SK-N-MC (cell line): Measurements from ENCODE around the gene BTRC.
A peak's percentile ranks its signal among the peaks of the same experiment; 100 is the strongest.
"Not testable (repeated sequence)": the region's sequence is repeated elsewhere in the genome, so short reads cannot be mapped to it uniquely, and the experiment has no call there.

Experiments used
- DNase-seq: peaks from one replicate; pipeline ENCODE4 v3.0.0-alpha.2; 2011; ENCODE audit warnings: low read depth, low spot score
- H3K27ac ChIP-seq: fragments of 200-600 bp; sonication (generic); 2 replicates; pipeline ENCODE4 v1.5.1; 2016; ENCODE audit warnings: mixed run types
- H3K36me3 ChIP-seq: fragments of 200-600 bp; sonication (generic); 2 replicates; pipeline ENCODE4 v1.6.1; 2017; ENCODE audit warnings: antibody characterized with exemption, low read length, mixed read lengths; ENCODE audit not compliant: insufficient read depth
- H3K4me3 ChIP-seq: fragments of 200-600 bp; sonication (generic); 2 replicates; pipeline ENCODE4 v1.5.1; 2016
- H3K9ac ChIP-seq: fragments of 200-600 bp; sonication (generic); 2 replicates; pipeline ENCODE4 v1.8.0; 2017; ENCODE audit warnings: mixed run types, mixed read lengths; ENCODE audit not compliant: insufficient read length
- H3K9me3 ChIP-seq: fragments of 200-600 bp; sonication (generic); 2 replicates; pipeline ENCODE4 v1.6.1; 2017; ENCODE audit warnings: low read depth, mild to moderate bottlenecking, antibody characterized with exemption, low read length, moderate library complexity, mixed read lengths
- EZH2 ChIP-seq: fragments of 200-600 bp; sonication (generic); IDR thresholded peaks from one replicate; pipeline ENCODE4 v1.6.1; 2017; ENCODE audit warnings: antibody characterized with exemption
- FOXP2 ChIP-seq: optimal IDR thresholded peaks from 2 replicates; pipeline ENCODE3; 2011; ENCODE audit warnings: mild to moderate bottlenecking, moderate library complexity; ENCODE audit not compliant: insufficient read depth; ENCODE audit errors: extremely low read length, control extremely low read depth
- POLR2AphosphoS5 ChIP-seq: IDR thresholded peaks from 2 replicates; pipeline ENCODE4 v1.6.1; 2012; ENCODE audit warnings: mild to moderate bottlenecking, low read depth, low read length, borderline replicate concordance

The BTRC gene

DNA sequence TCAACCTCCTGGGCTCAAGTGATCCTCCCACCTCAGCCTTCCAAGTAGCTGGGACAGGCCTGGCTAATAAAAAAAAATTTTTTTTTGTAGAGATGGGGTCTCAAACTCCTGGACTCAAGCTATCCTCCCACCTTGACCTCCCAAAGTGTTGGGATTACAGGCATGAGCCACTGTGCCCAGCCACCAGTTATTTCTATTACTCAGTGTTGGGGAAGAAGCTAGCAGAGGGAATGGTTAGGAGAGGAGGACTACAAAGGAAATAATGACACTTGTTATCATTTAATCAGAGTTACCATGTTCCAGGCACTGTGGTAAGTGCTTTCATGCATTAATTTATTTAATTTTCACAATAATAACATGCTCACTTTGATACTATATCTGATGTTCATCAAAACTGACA, 17.6 kb upstream of the BTRC start:
- H3K9me3 ChIP-seq: no peaks in the 10 kb centered on the region
- no peaks in the 10 kb centered on the region for H3K36me3 ChIP-seq
- H3K27ac ChIP-seq: no peak overlapping the region
- DNase-seq: no peak
- H3K9ac ChIP-seq: no peak overlapping the region
- no peak overlapping the region for H3K4me3 ChIP-seq
- TF ChIP-seq FOXP2 (no peak), POLR2AphosphoS5 (no peak), EZH2 (no peak)

DNA sequence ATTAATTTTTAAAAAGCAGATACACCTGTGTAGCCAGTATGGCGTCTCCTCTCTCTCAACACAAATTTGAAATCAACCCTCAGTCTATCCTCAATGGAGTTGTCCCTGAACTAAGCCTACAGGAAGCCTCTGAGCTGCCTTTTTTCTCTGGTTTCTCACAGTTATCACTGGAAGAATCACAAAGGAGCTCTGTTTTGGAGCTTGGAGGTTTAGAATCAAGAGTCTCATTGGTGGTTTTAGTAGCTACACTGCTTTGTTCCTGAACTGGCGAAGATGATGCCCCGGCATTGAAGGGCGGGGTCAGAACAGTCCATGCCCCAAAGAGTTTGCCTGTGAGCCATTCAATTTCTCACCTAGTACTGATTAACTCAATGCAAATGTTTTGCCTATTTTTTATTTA, 16.1 kb upstream of the BTRC start:
- H3K4me3 ChIP-seq: no peak overlapping the region
- no peaks in the 10 kb centered on the region for H3K9me3 ChIP-seq
- TF ChIP-seq POLR2AphosphoS5: no peak
- no peak for TF ChIP-seq FOXP2
- TF ChIP-seq EZH2: no peak
- no peak overlapping the region for H3K27ac ChIP-seq
- H3K36me3 ChIP-seq: no peaks in the 10 kb centered on the region
- DNase-seq: no peak
- H3K9ac ChIP-seq: no peak overlapping the region

DNA sequence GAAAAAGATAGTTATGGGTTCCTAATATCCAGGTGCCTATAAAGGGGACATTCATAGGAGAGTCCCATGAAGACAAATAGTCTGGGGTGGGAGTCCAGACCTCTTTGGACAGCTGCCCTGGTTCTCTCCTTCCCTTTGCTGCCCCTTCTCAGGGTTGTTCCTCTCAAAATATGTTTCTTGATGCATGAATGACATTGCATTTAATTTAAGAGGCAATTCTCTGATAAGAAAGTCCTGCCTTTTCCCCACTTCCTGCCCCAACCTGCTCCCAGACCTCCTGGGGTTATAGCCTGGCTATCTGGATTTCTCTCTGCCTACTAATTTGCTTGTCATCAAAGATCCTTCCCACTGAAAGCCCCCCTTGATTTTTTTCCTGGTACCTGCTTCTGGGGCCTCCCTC, 12.5 kb upstream of the BTRC start:
- no peak for TF ChIP-seq EZH2
- TF ChIP-seq POLR2AphosphoS5: no peak
- no peak for TF ChIP-seq FOXP2
- no peak overlapping the region for H3K9ac ChIP-seq
- H3K27ac ChIP-seq: no peak overlapping the region
- H3K4me3 ChIP-seq: no peak overlapping the region
- DNase-seq: no peak
- H3K9me3 ChIP-seq: no peaks in the 10 kb centered on the region
- H3K36me3 ChIP-seq: no peaks in the 10 kb centered on the region

DNA sequence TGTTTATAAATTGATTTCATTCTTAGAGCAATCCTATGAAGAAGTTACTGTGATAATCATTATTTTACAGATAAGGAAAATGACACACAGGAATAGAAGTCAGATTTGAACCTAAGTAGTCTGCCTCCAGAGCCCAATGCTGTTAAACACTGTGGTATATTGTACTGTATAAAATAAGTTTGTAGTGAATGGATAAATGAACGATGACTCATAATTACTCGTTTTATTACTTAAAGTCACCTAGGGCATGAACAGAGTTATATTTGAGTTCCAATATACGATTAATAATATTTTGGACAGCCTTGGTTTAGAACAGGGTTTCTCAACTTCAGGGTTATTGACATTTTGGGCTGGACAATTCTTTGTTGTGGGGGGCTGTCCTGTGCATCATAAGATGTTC, 7.8 kb upstream of the BTRC start:
- Histone ChIP-seq H3K4me3 (no peak overlapping the region), H3K9me3 (no peaks in the 10 kb centered on the region), H3K36me3 (no peaks in the 10 kb centered on the region), H3K27ac (no peak overlapping the region), H3K9ac (no peak overlapping the region)
- no peak for TF ChIP-seq POLR2AphosphoS5
- no peak for DNase-seq

DNA sequence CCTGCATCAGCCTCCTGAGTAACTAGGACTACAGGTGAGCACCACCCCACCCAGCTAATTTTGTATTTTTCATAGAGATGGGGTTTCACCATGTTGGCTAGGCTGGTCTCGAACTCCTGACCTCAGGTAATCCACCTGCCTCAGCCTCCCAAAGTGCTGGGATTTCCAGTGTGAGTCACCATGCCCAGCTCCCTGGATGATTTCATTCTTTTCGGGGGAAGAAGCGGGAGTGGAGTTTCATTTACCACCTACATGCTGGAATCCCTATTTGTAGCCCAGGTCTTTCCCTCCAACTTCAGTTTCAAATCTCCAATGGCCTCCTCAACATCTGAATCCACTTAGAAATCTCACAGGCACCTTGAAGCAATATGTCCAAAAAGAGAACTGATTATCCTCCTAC, 2.9 kb upstream of the BTRC start:
- Histone ChIP-seq H3K9me3 (no peaks in the 10 kb centered on the region), H3K4me3 (no peak overlapping the region), H3K27ac (no peak overlapping the region), H3K36me3 (no peaks in the 10 kb centered on the region), H3K9ac (no peak overlapping the region)
- no peak for DNase-seq
- TF ChIP-seq EZH2 (no peak), FOXP2 (no peak), POLR2AphosphoS5 (no peak)

DNA sequence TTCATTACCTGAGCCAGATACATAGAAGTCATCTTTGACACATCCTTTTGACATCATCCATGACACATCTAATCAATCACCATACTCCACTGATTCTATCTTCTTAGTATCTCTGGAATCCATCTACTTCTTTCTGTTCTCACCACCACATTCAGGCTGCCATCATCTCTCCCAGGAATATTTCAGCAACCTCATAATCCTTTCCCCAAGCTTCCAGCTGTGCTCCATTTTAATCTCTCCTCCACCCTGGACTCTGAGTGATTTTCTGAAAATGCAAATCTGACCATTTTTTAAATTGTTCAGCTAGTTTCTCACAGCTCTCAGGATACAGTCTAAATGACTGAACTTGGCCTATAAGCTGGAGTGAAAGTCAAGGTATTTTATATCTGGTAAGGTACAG, 2.5 kb upstream of the BTRC start:
- DNase-seq: no peak
- Histone ChIP-seq H3K9ac (no peak overlapping the region), H3K27ac (no peak overlapping the region), H3K36me3 (no peaks in the 10 kb centered on the region), H3K4me3 (no peak overlapping the region), H3K9me3 (no peaks in the 10 kb centered on the region)
- TF ChIP-seq EZH2 (no peak), FOXP2 (no peak), POLR2AphosphoS5 (no peak)

DNA sequence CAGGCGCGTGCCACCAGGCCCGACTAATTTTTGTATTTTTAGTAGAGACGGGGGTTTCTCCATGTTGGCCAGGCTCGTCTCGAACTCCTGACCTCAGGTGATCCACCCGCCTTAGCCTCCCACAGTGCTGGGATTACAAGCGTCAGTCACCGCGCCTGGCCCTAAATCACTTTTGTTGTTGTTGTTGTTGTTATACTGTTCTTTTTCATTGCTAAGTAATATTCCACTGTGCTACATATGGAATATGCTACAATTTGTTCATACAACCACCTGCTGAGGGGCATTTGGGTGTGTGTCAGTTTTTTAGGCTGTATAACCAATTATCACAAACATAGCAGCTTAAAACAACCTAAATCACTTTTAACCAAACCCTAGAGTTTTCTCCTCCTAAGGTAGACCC, 1.1 kb upstream of the BTRC start:
- not testable (repeated sequence) for H3K9me3 ChIP-seq, H3K36me3 ChIP-seq, DNase-seq, H3K4me3 ChIP-seq, H3K9ac ChIP-seq, H3K27ac ChIP-seq

DNA sequence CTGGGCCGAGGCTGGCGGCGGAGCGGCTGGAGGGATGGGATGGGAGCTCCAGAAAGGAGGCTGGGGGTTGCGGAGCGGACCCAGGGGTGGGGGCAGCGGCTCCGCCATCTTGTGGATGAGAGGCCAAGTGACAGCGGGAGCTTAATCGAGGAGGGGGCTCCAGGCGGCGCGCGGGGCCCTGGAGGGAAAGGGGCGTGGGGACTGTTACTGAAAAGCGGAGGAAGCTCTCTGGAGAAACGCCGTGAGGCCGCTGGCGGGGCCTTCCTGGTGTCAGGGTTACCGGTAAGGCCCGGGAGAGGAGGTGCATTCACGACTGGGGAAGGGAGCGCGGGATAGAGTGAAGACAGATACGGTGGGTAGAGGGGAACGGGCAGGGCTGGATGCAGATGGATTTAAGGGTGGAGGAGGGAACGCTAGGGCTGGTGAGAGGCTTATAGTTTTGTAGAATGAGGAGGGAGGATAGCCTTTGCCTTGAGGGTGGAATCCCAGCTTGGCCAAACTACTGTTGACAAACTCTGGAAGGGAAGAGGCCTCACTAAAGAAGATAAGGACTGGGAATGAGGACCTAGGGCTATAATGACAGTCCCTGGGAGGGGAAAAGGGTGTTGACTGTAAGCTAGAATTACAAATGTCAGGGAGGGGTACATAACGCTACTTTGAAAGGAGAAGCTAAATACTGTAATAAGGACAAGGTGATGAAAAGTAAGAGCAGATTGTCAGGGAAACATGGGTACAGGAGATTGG, 535 bp downstream of the BTRC start:
- no peaks in the 10 kb centered on the region for H3K9me3 ChIP-seq
- peak overlapping the region; percentile 83 for H3K4me3 ChIP-seq
- H3K27ac ChIP-seq: peak overlapping the region; percentile 42; the same call in 1 of the 2 replicates
- TF ChIP-seq FOXP2: no peak
- peak overlapping the region; percentile 81 for H3K9ac ChIP-seq
- DNase-seq: no peak
- H3K36me3 ChIP-seq: no peaks in the 10 kb centered on the region

DNA sequence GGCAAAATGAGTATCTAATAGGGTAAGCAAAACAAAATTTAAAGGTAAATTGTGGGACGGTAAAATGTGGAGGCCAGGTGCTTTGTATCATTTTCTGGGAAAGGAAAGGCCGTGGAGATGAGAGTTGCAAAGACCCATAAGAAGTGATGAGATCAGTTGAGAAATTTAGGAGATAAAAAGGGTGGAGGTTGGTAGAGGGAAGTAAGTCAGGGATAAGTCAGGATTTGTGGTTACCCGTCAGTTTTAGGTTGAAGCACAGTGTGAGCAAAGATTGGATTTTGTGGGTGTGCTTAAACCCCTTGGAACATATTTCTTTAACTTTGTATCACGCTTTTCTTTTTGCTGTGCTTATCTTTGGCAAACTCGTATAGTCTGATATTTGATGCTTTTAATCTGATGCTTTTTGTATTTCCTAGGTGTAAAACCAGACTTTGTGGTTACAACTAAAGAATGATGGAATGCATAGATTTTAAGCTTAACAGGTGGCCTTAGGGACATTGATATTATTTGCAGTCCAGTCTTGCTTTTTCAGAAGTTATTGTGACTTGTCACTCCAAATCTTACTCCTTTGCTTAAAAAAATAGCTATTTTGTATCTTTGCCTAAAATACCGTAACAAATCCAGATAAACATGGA, 1.2 kb downstream of the BTRC start:
- no peak for DNase-seq
- H3K4me3 ChIP-seq: peak overlapping the region; percentile 83
- H3K27ac ChIP-seq: no peak overlapping the region

More for the DNA sequence above, 1.2 kb downstream of the BTRC start:
- TF ChIP-seq POLR2AphosphoS5: no peak
- TF ChIP-seq EZH2: no peak
- no peak for TF ChIP-seq FOXP2
- no peaks in the 10 kb centered on the region for H3K9me3 ChIP-seq
- H3K9ac ChIP-seq: peak overlapping the region; percentile 81
- no peaks in the 10 kb centered on the region for H3K36me3 ChIP-seq
